GM21515 (cell line): ENCODE measurements around the gene MACC1.

Experiments
- ATAC-seq: cut with Tn5 transposase; IDR thresholded peaks from one replicate; pipeline ENCODE4 v1.9.1; 2021; ENCODE audit not compliant: unreplicated experiment

Gene MACC1

GRCh38 chr7:20085086-20085485, 132.1 kb downstream of the MACC1 start:
- no peak for ATAC-seq
